Measurements from ENCODE around the gene OSBPL6. TPM values are rescaled to one million over a fixed set of nuclear protein-coding genes. Genes with fewer than 3 reads are reported as not detected.

Gene OSBPL6
- total RNA-seq, 1 donor from 2014 or later: 14.0 TPM

DNA sequence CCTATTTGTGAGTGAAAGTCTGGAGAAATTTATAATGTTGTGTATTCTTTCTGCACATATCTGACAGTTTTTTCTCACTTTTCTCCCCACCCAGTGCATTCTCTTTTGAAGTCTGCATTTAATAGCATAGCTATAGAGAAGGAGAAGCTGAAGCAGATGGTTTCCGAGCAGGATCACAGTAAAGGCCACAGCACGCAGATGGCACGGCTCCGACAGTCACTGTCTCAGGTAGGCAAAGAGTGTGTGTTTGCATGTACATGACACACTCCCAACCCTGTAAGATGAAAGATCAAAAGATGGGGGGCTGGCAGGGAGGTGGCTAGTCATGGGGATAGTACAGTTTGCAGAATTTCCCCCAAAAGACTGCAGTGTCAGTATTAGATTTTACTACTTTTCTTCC is 167.3 kb downstream of the OSBPL6 start:
- no peak overlapping the region for H3K27ac ChIP-seq
- Mint-ChIP-seq H3K27ac (no peak overlapping the region), H3K27me3 (ENCODE audit: insufficient read depth, low read depth) (peaks cover 4% of the 10 kb centered on the region), H3K4me3 (no peak overlapping the region), H3K36me3 (no peaks in the 10 kb centered on the region), H3K9me3 (peaks cover 15% of the 10 kb centered on the region), H3K4me1 (no peaks in the 10 kb centered on the region)
- DNase-seq (ENCODE audit: low spot score): no peak
- H3K79me2 ChIP-seq (ENCODE audit: low read depth): no peaks in the 10 kb centered on the region
- no peak overlapping the region for H3K9ac ChIP-seq
- H4K20me1 ChIP-seq (ENCODE audit: low read depth): no peaks in the 10 kb centered on the region
- TF ChIP-seq, protein P1, sequence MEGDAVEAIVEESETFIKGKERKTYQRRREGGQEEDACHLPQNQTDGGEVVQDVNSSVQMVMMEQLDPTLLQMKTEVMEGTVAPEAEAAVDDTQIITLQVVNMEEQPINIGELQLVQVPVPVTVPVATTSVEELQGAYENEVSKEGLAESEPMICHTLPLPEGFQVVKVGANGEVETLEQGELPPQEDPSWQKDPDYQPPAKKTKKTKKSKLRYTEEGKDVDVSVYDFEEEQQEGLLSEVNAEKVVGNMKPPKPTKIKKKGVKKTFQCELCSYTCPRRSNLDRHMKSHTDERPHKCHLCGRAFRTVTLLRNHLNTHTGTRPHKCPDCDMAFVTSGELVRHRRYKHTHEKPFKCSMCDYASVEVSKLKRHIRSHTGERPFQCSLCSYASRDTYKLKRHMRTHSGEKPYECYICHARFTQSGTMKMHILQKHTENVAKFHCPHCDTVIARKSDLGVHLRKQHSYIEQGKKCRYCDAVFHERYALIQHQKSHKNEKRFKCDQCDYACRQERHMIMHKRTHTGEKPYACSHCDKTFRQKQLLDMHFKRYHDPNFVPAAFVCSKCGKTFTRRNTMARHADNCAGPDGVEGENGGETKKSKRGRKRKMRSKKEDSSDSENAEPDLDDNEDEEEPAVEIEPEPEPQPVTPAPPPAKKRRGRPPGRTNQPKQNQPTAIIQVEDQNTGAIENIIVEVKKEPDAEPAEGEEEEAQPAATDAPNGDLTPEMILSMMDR (IDR thresholded peaks at IDR 0.05): no peak
- TF ChIP-seq EZH2 (IDR thresholded peaks at IDR 0.05): no peak
- no peak for TF ChIP-seq EZH2phosphoT487 (IDR thresholded peaks at IDR 0.05)
- H3K9me3 ChIP-seq (ENCODE audit: low read depth): peaks cover 6% of the 10 kb centered on the region
- H3K36me3 ChIP-seq: no peaks in the 10 kb centered on the region
- H3K27me3 ChIP-seq: no peaks in the 10 kb centered on the region
- H3F3A ChIP-seq (ENCODE audit: low read depth): no peaks in the 10 kb centered on the region
- H3K4me1 ChIP-seq: no peaks in the 10 kb centered on the region
- no peak overlapping the region for H2AFZ ChIP-seq (replicated peaks)
- no peak overlapping the region for H3K4me3 ChIP-seq
- no peak overlapping the region for H3K4me2 ChIP-seq

DNA sequence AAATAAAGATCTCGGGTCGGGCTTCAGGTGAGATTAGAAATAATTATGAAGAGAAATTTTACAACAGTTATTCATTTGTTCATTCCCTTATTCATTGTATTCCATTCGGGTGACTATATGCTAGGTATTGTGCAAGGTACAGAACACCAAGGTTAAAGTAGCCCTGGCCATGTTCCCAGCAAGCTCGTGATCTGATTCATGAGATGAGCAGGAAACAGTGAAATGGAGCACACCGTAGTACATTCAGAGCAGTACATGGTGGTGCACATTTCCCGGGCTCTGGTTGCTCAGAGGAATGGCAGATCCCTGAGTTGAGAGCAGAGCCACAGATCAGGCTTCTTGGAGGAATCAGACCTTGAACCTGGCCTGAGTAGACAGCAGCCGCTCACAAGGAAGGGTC is 168.9 kb downstream of the OSBPL6 start:
- H3K36me3 Mint-ChIP-seq: no peaks in the 10 kb centered on the region

DNA sequence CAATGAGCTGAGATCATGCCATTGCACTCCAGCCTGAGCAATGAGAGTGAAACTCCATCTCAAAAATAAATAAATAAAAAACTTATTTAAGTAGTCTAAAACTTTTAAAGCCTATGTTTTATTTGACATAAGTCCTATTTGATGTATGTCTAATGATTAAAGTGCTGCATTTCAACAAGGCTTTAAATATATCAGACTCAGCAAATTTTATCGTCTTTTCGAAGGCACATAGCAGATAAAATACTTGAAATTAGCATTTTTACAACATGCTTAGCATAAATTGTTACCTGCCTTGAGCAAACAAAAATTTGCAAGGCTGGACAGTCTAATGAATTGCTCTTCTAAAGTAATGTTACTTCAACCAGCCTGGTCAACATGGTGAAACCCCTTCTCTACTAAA is 170.8 kb downstream of the OSBPL6 start:
- H3K27ac ChIP-seq: no peak overlapping the region
- H3K36me3 ChIP-seq: no peaks in the 10 kb centered on the region
- TF ChIP-seq, protein P1 (IDR thresholded peaks at IDR 0.05): no peak
- TF ChIP-seq EZH2 (IDR thresholded peaks at IDR 0.05) (no peak), EZH2phosphoT487 (IDR thresholded peaks at IDR 0.05) (no peak)
- no peak overlapping the region for H3K9ac ChIP-seq
- H3K36me3 Mint-ChIP-seq: no peaks in the 10 kb centered on the region
- H3K4me3 ChIP-seq: no peak overlapping the region
- no peaks in the 10 kb centered on the region for H3K4me1 Mint-ChIP-seq
- DNase-seq (ENCODE audit: low spot score): no peak
- H3K79me2 ChIP-seq (ENCODE audit: low read depth): no peaks in the 10 kb centered on the region
- no peaks in the 10 kb centered on the region for H3K9me3 ChIP-seq (ENCODE audit: low read depth)
- H3K27ac Mint-ChIP-seq: no peak overlapping the region
- no peaks in the 10 kb centered on the region for H3K4me1 ChIP-seq
- H3K4me2 ChIP-seq: no peak overlapping the region
- no peaks in the 10 kb centered on the region for H3K27me3 Mint-ChIP-seq (ENCODE audit: insufficient read depth, low read depth)
- H4K20me1 ChIP-seq (ENCODE audit: low read depth): no peaks in the 10 kb centered on the region
- H3K4me3 Mint-ChIP-seq: no peak overlapping the region
- H2AFZ ChIP-seq (replicated peaks): no peak overlapping the region
- H3K27me3 ChIP-seq: no peaks in the 10 kb centered on the region
- H3F3A ChIP-seq (ENCODE audit: low read depth): no peaks in the 10 kb centered on the region
- no peaks in the 10 kb centered on the region for H3K9me3 Mint-ChIP-seq

More for the DNA sequence above, 168.9 kb downstream of the OSBPL6 start:
- no peak for TF ChIP-seq EZH2 (IDR thresholded peaks at IDR 0.05)
- no peak for TF ChIP-seq EZH2phosphoT487 (IDR thresholded peaks at IDR 0.05)
- TF ChIP-seq, protein P1 (IDR thresholded peaks at IDR 0.05): no peak
- Mint-ChIP-seq H3K4me3 (no peak overlapping the region), H3K27ac (no peak overlapping the region), H3K4me1 (no peaks in the 10 kb centered on the region), H3K9me3 (peaks cover 5% of the 10 kb centered on the region), H3K27me3 (ENCODE audit: insufficient read depth, low read depth) (no peaks in the 10 kb centered on the region)
- H3F3A ChIP-seq (ENCODE audit: low read depth): no peaks in the 10 kb centered on the region
- H4K20me1 ChIP-seq (ENCODE audit: low read depth): no peaks in the 10 kb centered on the region
- no peaks in the 10 kb centered on the region for H3K36me3 ChIP-seq
- no peaks in the 10 kb centered on the region for H3K27me3 ChIP-seq
- H3K4me3 ChIP-seq: no peak overlapping the region
- no peaks in the 10 kb centered on the region for H3K79me2 ChIP-seq (ENCODE audit: low read depth)
- H2AFZ ChIP-seq (replicated peaks): no peak overlapping the region
- no peak overlapping the region for H3K27ac ChIP-seq
- no peaks in the 10 kb centered on the region for H3K4me1 ChIP-seq
- no peak overlapping the region for H3K4me2 ChIP-seq
- no peak for DNase-seq (ENCODE audit: low spot score)
- peaks cover 5% of the 10 kb centered on the region for H3K9me3 ChIP-seq (ENCODE audit: low read depth)
- no peak overlapping the region for H3K9ac ChIP-seq

Measured in neural progenitor cell (in vitro differentiated cells).